GM19023 (cell line): ENCODE data around the gene TROAP.
"Not testable (repeated sequence)": the region's sequence is repeated elsewhere in the genome, so short reads cannot be mapped to it uniquely, and the experiment has no call there.

ENCODE experiments used
- ATAC-seq: cut with Tn5 transposase; IDR thresholded peaks from one replicate; pipeline ENCODE4 v1.9.1; 2021; ENCODE audit warnings: mild to moderate bottlenecking, moderate library complexity; ENCODE audit not compliant: unreplicated experiment

TROAP gene

DNA sequence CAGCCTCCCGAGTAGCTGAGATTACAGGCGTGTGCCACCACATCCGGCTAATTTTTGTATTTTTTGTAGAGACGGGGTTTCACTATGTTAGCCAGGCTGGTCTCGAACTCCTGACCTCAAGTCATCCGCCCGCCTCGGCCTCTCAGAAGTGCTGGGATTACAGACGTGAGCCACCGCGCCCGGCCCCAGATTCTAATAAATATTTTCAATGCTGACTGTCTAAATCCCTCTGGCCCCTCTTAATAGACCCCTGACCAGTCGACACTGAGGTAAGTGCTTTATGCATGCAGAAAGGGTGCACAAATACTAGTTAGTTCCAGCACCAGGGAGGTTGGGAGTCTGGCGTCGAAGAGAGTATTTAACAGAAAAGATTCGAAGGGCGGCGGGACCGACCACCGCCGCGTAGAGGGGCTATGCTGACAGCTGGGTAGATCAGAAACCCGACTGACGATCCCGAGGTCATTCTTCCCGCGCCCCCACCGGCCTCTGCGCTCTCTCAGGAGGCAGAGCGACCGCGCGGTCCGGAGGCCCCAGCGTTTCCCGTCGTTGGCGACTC, 43.1 kb downstream of the TROAP start:
- ATAC-seq = no peak

DNA sequence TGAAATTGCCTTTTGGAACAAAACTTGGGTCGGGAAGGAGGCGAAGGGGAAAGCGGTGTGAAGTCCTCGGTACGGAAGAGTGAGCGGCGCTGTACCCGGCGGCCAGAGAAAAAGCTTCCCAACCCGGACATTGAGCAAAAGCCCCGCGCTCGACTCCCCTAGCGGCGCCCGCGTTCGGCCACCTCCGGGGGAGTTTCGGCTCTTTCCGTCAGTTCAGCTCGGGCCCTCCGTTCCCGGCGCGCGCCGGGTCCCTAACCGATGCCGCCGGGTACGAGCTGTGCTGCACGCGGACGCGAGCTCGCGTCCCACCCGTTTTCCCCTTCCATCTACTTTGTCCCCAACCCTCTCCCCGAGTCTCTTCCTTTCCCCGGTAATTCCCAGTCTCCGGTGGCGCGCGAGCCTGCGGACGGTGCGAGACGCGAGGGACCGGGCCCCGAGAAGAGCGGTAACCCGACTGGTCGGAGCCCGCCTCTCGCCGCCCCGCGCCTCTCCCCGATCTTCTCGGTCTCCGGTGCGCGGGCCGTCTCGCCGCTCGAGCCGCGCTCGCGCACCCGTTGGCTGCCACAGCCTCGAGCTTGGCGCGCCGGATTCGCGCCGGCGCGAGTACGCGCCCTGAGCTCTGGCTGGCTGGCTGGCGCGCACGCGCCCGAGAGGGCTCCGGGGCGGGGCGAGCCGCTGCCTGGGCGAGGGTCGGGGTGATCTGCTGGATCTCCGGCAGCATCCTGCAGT, 43.8 kb downstream of the TROAP start:
- ATAC-seq = peak; percentile 74

DNA sequence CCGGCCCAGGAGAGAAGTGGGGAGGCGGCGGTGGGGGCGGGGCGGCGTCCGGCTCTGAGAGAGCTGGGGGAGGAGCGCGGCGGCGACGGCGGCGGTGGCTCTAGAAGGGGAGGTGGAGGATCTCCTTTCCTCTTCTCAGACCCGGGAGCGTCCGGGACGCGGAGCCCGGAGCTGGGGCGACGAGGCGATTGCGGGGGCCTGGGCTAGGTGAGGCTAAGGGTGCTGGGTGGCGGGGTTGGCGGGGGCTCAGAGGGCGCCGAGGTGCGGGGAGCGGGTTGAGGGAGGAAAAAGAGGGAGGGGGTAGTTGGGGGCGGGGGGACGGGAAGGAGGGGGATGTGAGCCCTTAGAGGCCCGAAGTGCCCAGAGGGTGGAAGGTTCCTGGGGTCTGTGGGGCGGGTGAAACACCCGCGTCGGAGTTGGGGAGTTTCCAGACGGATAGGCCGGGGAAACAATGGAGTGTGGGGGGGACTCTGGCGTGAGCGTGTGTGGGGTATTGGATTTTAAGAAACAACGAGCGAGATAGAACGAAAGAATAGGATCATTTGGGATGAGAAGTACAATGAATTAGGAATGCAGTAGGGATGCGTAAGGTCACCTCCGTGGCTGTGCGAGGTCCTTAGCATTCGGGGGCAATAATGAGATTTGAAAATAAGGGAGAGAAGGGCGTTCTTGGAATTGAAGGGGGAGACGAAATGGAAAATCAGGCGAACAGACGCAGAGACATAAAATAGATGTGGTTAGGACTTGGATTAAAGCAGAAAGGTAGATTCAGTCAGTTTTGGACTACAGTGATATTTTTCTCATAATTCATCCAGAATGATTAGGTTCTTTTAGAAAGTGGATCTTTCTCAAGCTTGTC, 44.6 kb downstream of the TROAP start, which contains the start of gene SPATS2:
SPATS2 (plus strand) TSS at position 82 of the 859 bp plus-strand sequence. CDS start 93,551 bp downstream, outside the sequence.
- ATAC-seq = peak; percentile 0

DNA sequence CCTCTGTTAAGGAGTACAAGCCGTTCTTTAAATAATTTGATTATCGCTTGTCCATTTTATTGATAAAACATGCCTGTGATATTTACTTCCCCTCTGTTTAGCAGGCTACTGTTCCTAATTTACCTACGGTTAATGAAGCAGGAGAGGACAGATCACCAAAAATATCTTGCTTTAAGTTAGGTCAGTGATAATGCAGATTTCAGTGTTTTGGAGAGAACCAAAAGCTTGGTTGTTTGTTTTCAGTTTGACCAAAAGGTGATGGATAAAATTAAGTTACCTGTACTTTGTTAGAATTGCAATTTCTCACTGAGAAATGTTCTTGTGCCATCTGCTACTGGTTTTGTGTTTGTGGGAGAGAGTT, 45.2 kb downstream of the TROAP start:
- ATAC-seq = no peak

DNA sequence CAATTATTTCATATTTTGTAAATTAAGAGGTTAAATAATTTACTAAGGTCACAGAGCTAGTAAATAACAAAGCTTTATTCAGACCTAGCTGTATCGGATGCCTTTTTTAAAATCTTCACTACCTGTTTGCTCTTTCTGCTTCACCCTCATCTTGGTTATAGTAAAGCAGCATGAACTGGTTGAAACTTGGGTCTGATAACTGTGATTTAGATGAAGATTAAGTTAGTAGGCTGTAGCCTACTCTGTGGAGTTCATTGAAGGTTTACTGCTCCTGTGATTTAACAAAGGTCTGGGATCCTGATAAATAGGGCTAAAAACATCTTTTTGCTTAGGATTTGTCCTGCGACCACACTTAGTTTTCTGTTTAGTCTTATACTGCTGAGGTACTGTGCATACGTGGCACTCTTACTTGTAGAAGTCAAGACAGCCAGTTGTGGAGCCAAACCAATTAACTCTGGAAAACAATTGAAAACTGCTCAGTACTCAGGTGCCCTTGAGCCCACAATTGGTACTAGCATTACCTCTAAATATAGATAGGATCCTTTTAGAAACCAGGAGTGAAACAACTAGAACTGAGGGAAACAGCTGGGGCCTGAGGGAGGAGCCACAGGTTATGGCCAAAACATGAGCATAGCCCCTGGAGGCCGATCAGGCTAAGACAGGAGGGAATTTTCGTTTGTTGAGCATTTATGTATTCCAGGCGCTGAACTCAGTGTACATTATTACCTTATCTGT, 46.5 kb downstream of the TROAP start:
- ATAC-seq = no peak

DNA sequence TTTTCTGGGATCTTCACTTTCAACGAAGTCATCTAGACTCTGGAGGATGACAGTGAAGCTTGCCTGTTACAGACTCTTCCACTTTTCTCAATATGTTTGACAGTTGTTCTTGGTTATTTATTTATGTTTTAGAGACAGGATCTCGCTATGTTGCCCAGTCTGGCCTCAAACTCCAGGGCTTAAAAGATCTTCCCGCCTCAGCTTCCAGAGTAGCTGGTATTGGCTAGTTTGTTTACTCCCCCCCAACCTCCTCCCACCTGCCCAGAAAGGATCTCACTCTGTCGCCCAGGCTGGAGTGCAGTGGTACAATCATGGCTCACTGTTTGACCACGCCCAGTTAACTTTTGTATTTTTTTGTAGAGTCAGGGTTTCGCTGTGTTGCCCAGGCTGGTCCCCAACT, 47.5 kb downstream of the TROAP start:
- no peak for ATAC-seq

DNA sequence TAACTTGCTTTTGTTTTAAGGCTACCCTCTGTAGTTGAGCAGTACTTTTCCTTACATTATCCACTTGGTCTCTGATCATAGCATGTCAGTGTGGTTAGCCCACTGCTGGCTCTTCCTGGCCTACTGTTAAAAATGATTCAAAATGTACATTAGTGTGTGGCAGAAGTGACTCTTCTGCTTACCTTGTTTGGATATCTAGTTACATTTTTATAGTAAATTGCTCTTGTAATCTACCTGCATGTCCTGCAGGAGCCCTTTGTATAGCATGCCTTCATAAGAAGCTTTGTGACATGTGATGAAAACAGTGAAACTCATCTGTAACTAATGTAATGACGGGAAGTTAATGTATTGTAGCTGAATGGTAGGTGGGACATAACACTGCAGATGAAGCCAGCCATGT, 52.4 kb downstream of the TROAP start:
- peak; percentile 54 for ATAC-seq

DNA sequence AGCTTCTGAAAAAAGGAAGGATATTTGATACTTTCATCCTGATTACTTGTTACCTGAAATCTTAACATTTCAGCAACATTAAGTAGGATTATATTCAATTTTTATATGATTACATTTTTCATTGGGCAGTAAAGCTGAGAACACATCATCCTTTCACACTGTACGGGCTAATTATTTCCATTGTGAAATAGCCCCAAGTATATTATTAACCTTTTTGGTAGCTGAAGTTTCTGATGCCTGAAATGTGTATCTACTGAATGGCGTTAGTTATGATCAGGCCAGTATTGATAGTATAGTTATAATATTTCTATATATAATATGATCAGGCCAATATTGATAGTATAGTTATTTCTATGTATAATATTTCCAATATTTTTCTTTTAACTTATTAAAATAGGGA, 54.3 kb downstream of the TROAP start:
- no peak for ATAC-seq

DNA sequence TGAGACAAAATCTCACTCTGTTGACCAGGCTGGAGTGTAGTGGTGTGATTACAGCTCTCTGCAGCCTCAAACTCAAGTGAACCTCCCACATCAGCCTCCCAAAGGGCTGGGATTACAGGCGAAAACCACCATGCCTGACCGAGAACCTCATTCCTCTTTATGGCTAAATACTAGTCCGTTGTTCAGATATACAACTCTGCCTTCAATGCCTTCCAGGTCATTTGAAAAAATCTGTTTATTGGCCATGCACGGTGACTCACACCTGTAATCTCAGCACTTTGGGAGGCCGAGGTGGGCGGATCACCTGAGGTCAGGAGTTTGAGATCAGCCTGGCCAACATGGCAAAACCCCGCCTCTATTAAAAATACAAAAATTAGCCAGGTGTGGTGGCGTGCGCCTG, 57.1 kb downstream of the TROAP start:
- not testable (repeated sequence) for ATAC-seq
